HepG2 (cell line): ENCODE measurements around the gene ILKAP. TPM values are rescaled to one million over a fixed set of nuclear protein-coding genes. Genes with fewer than 3 reads are reported as not detected.

ENCODE experiments used
- ASH2L ChIP-seq: fragments of 300-600, 200-600 bp; sonication (generic); IDR thresholded peaks from 2 replicates; pipeline ENCODE4 v1.7.0; 2017; ENCODE audit warnings: low read depth, mild to moderate bottlenecking, moderate library complexity, mixed read lengths, low read length; ENCODE audit not compliant: insufficient read length
- BCLAF1 ChIP-seq: fragments of 450-650 bp; IDR thresholded peaks from 2 replicates; pipeline ENCODE4 v1.6.1; 2017; ENCODE audit warnings: mild to moderate bottlenecking
- FOXO4 ChIP-seq: sonication (generic); formaldehyde crosslinking; conservative IDR thresholded peaks from 2 replicates; pipeline ENCODE4 v1.8.1; 2023; ENCODE audit warnings: missing genetic modification reagents
- HOXA5 ChIP-seq: sonication (generic); formaldehyde crosslinking; IDR thresholded peaks from 2 replicates; pipeline ENCODE4 v1.4.0; 2020; ENCODE audit warnings: missing genetic modification reagents
- IKZF5 ChIP-seq: IDR thresholded peaks from 2 replicates; pipeline ENCODE4 v1.6.1; 2018; ENCODE audit warnings: missing genetic modification reagents, mild to moderate bottlenecking, missing compliant biosample characterization
- KDM5B ChIP-seq: sonication (generic); formaldehyde crosslinking; IDR thresholded peaks from 2 replicates; pipeline ENCODE4 v1.4.0; 2020; ENCODE audit warnings: missing genetic modification reagents, mild to moderate bottlenecking, borderline replicate concordance
- KMT2A ChIP-seq: sonication (generic); formaldehyde crosslinking; IDR thresholded peaks from 2 replicates; pipeline ENCODE4 v1.4.0; 2020; ENCODE audit warnings: missing genetic modification reagents
- ZKSCAN1 ChIP-seq: fragments of 150-350 bp; IDR thresholded peaks from 2 replicates; pipeline ENCODE4 v1.6.1; 2014; ENCODE audit warnings: low read length
- ZNF205 ChIP-seq: IDR thresholded peaks from 2 replicates; pipeline ENCODE4 v1.6.1; 2018; ENCODE audit warnings: missing biosample characterization, missing genetic modification reagents
- ZNF235 ChIP-seq: sonication (generic); formaldehyde crosslinking; IDR thresholded peaks from 2 replicates; pipeline ENCODE4 v1.8.1; 2023; ENCODE audit warnings: mild to moderate bottlenecking, missing genetic modification reagents, borderline replicate concordance
- ZNF407 ChIP-seq: sonication (generic); formaldehyde crosslinking; IDR thresholded peaks from one replicate; pipeline ENCODE4 v1.5.1; 2020; ENCODE audit warnings: mild to moderate bottlenecking, missing genetic modification reagents; ENCODE audit errors: not compliant biosample characterization
- ZNF629 ChIP-seq: sonication (generic); formaldehyde crosslinking; conservative IDR thresholded peaks from 2 replicates; pipeline ENCODE4 v1.5.0; 2020; ENCODE audit warnings: missing genetic modification reagents
- polyA plus RNA-seq, 8 experiments: library from polyadenylated mRNA; depleted of rRNA in 3 of 8; stranded (reverse) in 7 of 8; unstranded in 1 of 8; fragments of >200 nt; fragmentation: Illumina TruSeq in 4 of 8; extraction: Trizol in 4 of 8; gene quantifications; 2 replicates each; pipeline versions ENCODE4 v1.2.1 to v1.2.3, GENCODE V29; 2011 to 2016; ENCODE audit warnings: low read depth in 4 of 8, missing spikeins in 1 of 8, mixed read lengths in 1 of 8; ENCODE audit not compliant: insufficient read depth in 1 of 8
- total RNA-seq, 5 experiments: library from RNA; depleted of rRNA; stranded (reverse); fragments of >200 nt; fragmentation: Illumina TruSeq; extraction: Trizol; gene quantifications; 2 replicates each; pipeline ENCODE4 v1.2.3, GENCODE V29; 2016; ENCODE audit warnings: low read depth in 1 of 5
- TF ChIP-seq, protein P1 (sequence below): sonication (generic); formaldehyde crosslinking; IDR thresholded peaks from 2 replicates; pipeline ENCODE4 v1.8.1; 2023; ENCODE audit warnings: mild to moderate bottlenecking, moderate library complexity, missing genetic modification reagents

Gene ILKAP
- total and polyA plus RNA-seq, 2 of the 13 experiments (the other 11 are each of a cell fraction or from before 2014, with no cell fraction given): 29.6 to 33.1 TPM

- TF ChIP-seq ZNF407 (no peak), ZKSCAN1 (no peak), KDM5B (peak; percentile 32; the same call in 1 of the 2 replicates), IKZF5 (no peak; the same call in 1 of the 2 replicates), ASH2L (peak; percentile 24), ZNF235 (CRISPR knock-in tag) (no peak), HOXA5 (CRISPR knock-in tag) (no peak), FOXO4 (CRISPR knock-in tag) (no peak), ZNF205 (CRISPR knock-in tag) (no peak), BCLAF1 (no peak), ZNF629 (no peak), KMT2A (CRISPR knock-in tag) (no peak; the same call in 1 of the 2 replicates)
- TF ChIP-seq, protein P1, sequence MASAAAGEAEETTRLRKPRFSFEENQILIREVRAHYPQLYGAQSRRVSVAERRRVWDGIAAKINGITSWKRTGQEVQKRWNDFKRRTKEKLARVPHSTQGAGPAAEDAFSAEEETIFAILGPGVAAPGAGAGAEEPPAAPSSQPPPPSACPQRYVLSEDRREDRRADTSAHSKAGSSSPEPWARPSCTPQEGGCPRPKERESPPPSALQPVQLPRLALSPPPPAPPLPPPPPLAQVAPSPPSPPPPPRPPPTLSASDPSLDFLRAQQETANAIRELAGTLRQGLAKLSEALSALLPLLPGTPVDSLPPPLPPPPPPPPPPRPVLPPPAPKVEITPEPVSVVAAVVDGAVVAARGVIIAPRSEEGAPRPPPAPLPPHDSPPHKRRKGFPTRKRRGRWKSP (CRISPR knock-in tag): 0 out of 2 replicates have a peak, but pooled peaks have one; percentile 37
Observed at GRCh38 chr2:238242731-238243495, 39.4 kb upstream of the ILKAP start (continued).
